ENCODE data around the gene FAM32A. TPM values are rescaled to one million over a fixed set of nuclear protein-coding genes. Genes with fewer than 3 reads are reported as not detected.
A peak's percentile ranks its signal among the peaks of the same experiment; 100 is the strongest.

The FAM32A gene
- total RNA-seq, 4 donors from 2014 or later = 79.7 to 103 (median 90.2) TPM

DNA sequence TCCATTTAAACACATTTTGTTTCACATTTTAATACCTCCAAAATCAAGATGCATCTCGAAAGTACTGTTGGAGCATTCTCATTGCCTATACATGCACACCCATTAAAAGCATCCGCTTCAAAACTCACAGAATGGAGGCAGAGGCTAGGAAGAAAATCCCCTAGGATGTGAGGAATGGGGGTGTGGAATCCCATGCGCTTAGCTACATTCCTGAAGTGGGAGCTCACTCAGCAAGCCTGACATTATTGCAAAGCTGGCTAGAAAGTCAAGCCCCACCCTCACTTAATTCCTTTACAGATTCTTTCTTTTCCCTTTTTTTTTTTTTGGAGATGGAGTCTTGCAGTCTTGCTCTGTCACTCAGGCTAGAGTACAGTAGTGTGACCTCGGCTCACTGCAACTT lies 4.6 kb upstream of the FAM32A start:
- no peak for ATAC-seq (ENCODE audit: low FRiP score)
- TF ChIP-seq, protein P1, sequence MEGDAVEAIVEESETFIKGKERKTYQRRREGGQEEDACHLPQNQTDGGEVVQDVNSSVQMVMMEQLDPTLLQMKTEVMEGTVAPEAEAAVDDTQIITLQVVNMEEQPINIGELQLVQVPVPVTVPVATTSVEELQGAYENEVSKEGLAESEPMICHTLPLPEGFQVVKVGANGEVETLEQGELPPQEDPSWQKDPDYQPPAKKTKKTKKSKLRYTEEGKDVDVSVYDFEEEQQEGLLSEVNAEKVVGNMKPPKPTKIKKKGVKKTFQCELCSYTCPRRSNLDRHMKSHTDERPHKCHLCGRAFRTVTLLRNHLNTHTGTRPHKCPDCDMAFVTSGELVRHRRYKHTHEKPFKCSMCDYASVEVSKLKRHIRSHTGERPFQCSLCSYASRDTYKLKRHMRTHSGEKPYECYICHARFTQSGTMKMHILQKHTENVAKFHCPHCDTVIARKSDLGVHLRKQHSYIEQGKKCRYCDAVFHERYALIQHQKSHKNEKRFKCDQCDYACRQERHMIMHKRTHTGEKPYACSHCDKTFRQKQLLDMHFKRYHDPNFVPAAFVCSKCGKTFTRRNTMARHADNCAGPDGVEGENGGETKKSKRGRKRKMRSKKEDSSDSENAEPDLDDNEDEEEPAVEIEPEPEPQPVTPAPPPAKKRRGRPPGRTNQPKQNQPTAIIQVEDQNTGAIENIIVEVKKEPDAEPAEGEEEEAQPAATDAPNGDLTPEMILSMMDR (IDR thresholded peaks at IDR 0.05) = no peak
- no peak for DNase-seq (ENCODE audit: low spot score)

DNA sequence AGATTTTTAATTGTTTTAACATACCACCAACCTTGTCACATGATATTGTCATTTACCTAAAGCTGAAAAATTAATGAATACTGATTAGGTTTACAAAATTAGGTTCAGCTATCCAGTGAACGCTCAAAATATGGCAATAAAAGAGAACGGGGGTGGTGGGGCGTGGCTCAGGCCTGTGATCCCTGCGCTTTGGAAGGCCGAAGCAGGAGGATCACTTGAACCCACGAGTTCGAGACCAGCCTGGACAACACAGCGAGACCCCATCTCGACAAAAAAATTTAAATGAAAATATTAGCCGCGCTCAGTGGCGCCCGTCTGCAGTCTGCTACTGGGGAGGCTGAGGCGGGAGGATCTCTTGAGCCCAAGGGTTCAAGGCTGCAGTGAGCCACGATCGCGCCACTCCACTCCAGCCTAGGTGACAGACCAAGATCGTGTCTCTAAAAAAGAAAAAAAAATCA lies 516 bp upstream of the FAM32A start:
- TF ChIP-seq, protein P1 (IDR thresholded peaks at IDR 0.05) = no peak
- DNase-seq (ENCODE audit: low spot score) = no peak
- peak; percentile 8 for ATAC-seq (ENCODE audit: low FRiP score)

DNA sequence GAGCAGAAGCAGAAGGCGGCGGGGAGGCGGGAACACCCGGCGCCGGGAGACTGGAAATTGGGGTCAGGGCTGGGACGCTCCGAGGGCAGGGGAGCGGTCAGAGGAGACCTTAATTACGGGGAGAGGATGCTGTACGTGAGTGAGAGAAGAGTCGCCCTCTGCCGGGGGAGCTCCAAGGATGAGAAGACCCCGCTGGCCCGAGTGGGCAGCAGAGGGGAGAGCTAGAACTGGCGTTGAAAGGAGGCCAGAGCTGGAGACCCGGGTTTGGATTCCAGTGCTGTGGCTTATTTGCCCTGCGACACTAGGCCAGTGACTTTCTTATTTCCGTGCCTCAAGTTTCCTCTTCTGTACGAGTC lies 536 bp downstream of the FAM32A start:
- ATAC-seq (ENCODE audit: low FRiP score) (peak; percentile 41), DNase-seq (ENCODE audit: low spot score) (no peak)
- TF ChIP-seq, protein P1 (IDR thresholded peaks at IDR 0.05) = no peak

DNA sequence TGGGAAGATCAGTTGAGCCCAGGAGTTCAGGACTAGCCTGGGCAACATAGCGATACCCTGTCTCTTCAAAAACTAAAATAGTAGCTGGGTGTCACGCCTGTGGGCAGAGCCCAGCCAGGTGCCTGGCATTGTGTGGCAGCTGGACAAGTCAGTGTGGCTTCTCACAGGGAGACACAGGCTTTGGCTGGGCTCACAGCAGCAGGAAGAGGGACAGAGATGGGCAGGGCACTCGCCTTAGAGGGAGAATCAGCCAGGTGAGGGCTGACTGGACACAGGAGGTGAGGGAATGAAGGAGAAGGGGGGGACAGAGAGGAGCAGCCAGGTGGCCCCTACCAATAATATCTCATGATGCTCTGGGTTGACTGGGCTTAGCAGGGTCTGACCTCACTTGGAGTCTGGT lies 3.3 kb downstream of the FAM32A start:
- DNase-seq (ENCODE audit: low spot score) (no peak), ATAC-seq (ENCODE audit: low FRiP score) (no peak)
- TF ChIP-seq, protein P1 (IDR thresholded peaks at IDR 0.05) = no peak

DNA sequence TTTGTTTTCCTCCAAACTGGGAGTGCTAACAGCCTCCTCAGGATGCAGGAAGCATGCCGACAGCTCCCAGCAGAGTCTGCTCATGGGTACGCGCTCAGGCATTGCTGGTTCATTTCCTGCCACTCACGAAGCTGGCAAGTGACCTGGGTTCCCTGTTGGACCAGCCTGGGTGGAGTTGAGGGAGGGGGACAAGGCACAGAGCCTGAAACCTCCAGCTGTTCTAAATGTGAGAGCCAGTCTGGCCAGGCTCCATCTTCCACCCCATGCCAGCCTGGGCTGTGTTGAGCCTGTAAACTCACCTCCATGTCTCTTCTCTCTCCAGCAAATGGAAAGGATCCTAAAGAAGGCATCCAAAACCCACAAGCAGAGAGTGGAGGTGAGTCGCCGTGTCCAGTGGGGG lies 5.0 kb downstream of the FAM32A start:
- TF ChIP-seq, protein P1 (IDR thresholded peaks at IDR 0.05) = no peak
- DNase-seq (ENCODE audit: low spot score) = no peak
- no peak for ATAC-seq (ENCODE audit: low FRiP score)

DNA sequence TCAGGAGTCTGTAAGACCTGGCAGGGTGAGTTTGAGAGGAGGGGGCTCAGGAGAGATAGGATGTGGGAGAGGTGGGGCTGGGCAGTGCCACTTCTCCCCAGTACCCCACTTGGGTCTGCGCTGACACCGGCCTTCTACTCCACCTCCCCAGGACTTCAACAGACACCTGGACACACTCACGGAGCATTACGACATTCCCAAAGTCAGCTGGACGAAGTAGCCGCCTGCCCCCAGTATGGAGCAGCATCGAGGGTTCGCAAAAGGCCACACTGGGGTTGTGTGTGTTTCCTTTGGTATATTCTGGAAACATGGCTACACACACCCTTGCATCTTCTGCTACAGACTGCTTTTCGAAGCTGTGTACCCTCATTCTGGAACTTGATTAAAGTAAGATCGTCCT lies 5.5 kb downstream of the FAM32A start:
- ATAC-seq (ENCODE audit: low FRiP score) = no peak
- no peak for DNase-seq (ENCODE audit: low spot score)
- TF ChIP-seq, protein P1 (IDR thresholded peaks at IDR 0.05) = no peak

DNA sequence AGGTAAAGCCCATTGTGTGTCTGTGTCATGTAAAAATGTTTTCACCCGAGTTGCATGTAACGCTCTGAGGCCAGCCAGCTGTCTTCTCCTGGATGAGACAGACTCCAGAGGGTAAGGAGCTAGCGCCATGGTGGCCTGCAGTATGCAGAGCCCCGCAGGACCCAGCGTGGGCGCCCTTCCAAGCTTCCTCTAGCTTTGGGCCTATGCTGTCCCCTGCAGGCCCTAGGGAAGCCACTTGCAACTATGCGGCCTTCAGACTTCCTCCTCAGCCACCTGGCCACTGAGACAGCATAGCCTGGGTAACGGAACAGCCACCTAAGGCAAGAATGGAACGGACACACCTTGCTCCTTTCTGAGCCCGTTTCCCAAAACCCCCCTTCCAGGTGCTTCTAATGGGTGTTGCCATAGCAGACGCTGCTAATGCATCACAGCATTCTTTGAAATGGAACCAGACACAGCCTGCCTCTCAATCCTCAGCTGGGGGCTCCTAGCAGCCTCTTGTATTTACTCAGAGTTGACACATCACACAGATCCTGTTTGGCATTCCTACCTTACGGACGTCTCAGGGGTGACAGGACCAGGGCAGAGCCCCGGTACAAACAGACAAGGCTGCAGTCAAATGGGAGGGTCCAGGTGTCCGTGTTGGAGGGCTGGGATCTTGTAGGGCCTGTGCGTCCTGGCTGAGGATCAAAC lies 6.2 kb downstream of the FAM32A start:
- TF ChIP-seq, protein P1 (IDR thresholded peaks at IDR 0.05) = no peak
- no peak for ATAC-seq (ENCODE audit: low FRiP score)
- no peak for DNase-seq (ENCODE audit: low spot score)
